Mesendoderm (in vitro differentiated cells): ENCODE results near the gene IGF2BP3.

Experiments used
- DNase-seq: peaks from one replicate; pipeline ENCODE4 v3.0.0; 2013
- H2AK5ac ChIP-seq: 2 replicates; pipeline ENCODE4 v1.6.1; 2013; ENCODE audit warnings: low read length, inconsistent platforms
- H2BK120ac ChIP-seq: 2 replicates; pipeline ENCODE4 v1.6.1; 2013; ENCODE audit warnings: low read depth, mild to moderate bottlenecking, low read length, moderate library complexity, mixed read lengths
- H2BK15ac ChIP-seq: replicated peaks from 2 replicates; pipeline ENCODE4 v1.6.1; 2013; ENCODE audit warnings: low read depth, mild to moderate bottlenecking, moderate library complexity
- H2BK5ac ChIP-seq: 2 replicates; pipeline ENCODE4 v1.6.1; 2013; ENCODE audit warnings: low read length, inconsistent platforms
- H3K18ac ChIP-seq: 2 replicates; pipeline ENCODE4 v1.6.1; 2013; ENCODE audit warnings: mild to moderate bottlenecking, low read length, mixed read lengths
- H3K23ac ChIP-seq: one replicate; pipeline ENCODE4 v1.6.1; 2013; ENCODE audit warnings: low read length
- H3K27ac ChIP-seq: 2 replicates; pipeline ENCODE4 v1.5.1; 2013; ENCODE audit warnings: low read depth, mild to moderate bottlenecking, inconsistent platforms, low read length, moderate library complexity
- H3K27me3 ChIP-seq: 2 replicates; pipeline ENCODE4 v1.6.1; 2013; ENCODE audit warnings: low read length, control low read depth, mild to moderate bottlenecking, inconsistent platforms; ENCODE audit not compliant: insufficient read depth, poor library complexity
- H3K36me3 ChIP-seq: 2 replicates; pipeline ENCODE4 v1.6.1; 2013; ENCODE audit warnings: low read length, inconsistent platforms; ENCODE audit not compliant: control insufficient read depth, insufficient read depth
- H3K4ac ChIP-seq: one replicate; pipeline ENCODE4 v1.6.1; 2013; ENCODE audit warnings: low read depth, mild to moderate bottlenecking, low read length, moderate library complexity
- H3K4me1 ChIP-seq: 2 replicates; pipeline ENCODE4 v1.6.1; 2013; ENCODE audit warnings: low read depth, low read length, inconsistent platforms; ENCODE audit not compliant: control insufficient read depth
- H3K4me2 ChIP-seq: 2 replicates; pipeline ENCODE4 v1.6.1; 2013; ENCODE audit warnings: low read length
- H3K4me3 ChIP-seq: 2 replicates; pipeline ENCODE4 v1.5.1; 2013; ENCODE audit warnings: mild to moderate bottlenecking, low read length
- H3K56ac ChIP-seq: one replicate; pipeline ENCODE4 v1.6.1; 2013; ENCODE audit warnings: low read length
- H3K79me1 ChIP-seq: 2 replicates; pipeline ENCODE4 v1.6.1; 2013; ENCODE audit warnings: low read length, inconsistent platforms
- H3K79me2 ChIP-seq: 2 replicates; pipeline ENCODE4 v1.6.1; 2013; ENCODE audit warnings: mild to moderate bottlenecking, low read length; ENCODE audit not compliant: control insufficient read depth, insufficient read depth
- H3K9ac ChIP-seq: 2 replicates; pipeline ENCODE4 v1.6.1; 2013; ENCODE audit warnings: low read length, inconsistent platforms
- H4K5ac ChIP-seq: one replicate; pipeline ENCODE4 v1.6.1; 2013; ENCODE audit warnings: low read length
- H4K8ac ChIP-seq: one replicate; pipeline ENCODE4 v1.6.1; 2013; ENCODE audit warnings: low read depth, mild to moderate bottlenecking, control low read depth, low read length, moderate library complexity
- WGBS: extraction: QIAGEN DNeasy Blood & Tissue Kit; methylation state at CpG from one replicate; pipeline ENCODE4 v1.1.7; 2013; ENCODE audit warnings: low lambda C conversion rate, missing lambda C conversion rate; ENCODE audit not compliant: insufficient coverage; ENCODE audit errors: extremely low coverage; 5-methylcytosine and 5-hydroxymethylcytosine counted together

Gene IGF2BP3

GRCh38 chr7:23471106-23471859 is 992 bp upstream of the IGF2BP3 start:
- peak overlapping the region; percentile 96 for H3K27ac ChIP-seq

DNA sequence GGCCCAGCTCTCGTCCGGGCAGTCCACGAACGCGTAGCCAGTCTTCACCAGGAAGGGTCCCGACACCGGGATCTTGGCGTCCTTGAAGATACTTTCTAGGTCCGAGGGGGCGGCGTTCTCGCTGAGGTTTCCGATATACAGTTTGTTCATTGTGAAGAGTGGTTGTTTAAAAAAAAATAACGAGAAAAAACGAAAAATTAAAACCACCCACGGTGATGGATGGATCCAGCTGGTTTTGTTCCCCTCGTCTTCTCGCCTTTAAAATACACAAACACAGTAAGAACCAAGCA is 385 bp downstream of the IGF2BP3 start:
- H3K4me2 ChIP-seq: peak overlapping the region; percentile 85
- peaks cover 6% of the 10 kb centered on the region for H3K79me1 ChIP-seq
- H3K79me2 ChIP-seq: peaks cover 46% of the 10 kb centered on the region
- no CpG with 5 or more reads among the region's 18 CpGs for WGBS
- H3K4me1 ChIP-seq: peaks cover 6% of the 10 kb centered on the region
- peak; percentile 45 for DNase-seq
- H4K8ac ChIP-seq: no peak overlapping the region
- peak overlapping the region; percentile 54 for H2BK5ac ChIP-seq
- H3K27me3 ChIP-seq: no peaks in the 10 kb centered on the region
- peak overlapping the region; percentile 96 for H2BK120ac ChIP-seq
- H3K23ac ChIP-seq: peak overlapping the region; percentile 72
- peak overlapping the region; percentile 96 for H3K27ac ChIP-seq
- no peaks in the 10 kb centered on the region for H3K36me3 ChIP-seq
- H3K18ac ChIP-seq: peak overlapping the region; percentile 100
- peak overlapping the region; percentile 82 for H3K4me3 ChIP-seq
- no peak overlapping the region for H2BK15ac ChIP-seq
- peak overlapping the region; percentile 96 for H3K4ac ChIP-seq
- H3K9ac ChIP-seq: peak overlapping the region; percentile 97
- H4K5ac ChIP-seq: no peak overlapping the region
- H2AK5ac ChIP-seq: no peak overlapping the region
- H3K56ac ChIP-seq: peak overlapping the region; percentile 97

More at GRCh38 chr7:23471106-23471859, 992 bp upstream of the IGF2BP3 start:
- peak overlapping the region; percentile 82 for H3K4me3 ChIP-seq
- H3K79me1 ChIP-seq: peaks cover 2% of the 10 kb centered on the region
- peak overlapping the region; percentile 97 for H3K56ac ChIP-seq
- H3K36me3 ChIP-seq: no peaks in the 10 kb centered on the region
- no peak overlapping the region for H4K5ac ChIP-seq
- no peak overlapping the region for H2AK5ac ChIP-seq
- H2BK5ac ChIP-seq: peak overlapping the region; percentile 82
- no peaks in the 10 kb centered on the region for H3K27me3 ChIP-seq
- peak overlapping the region; percentile 94 for H3K18ac ChIP-seq
- peaks cover 2% of the 10 kb centered on the region for H3K4me1 ChIP-seq
- DNase-seq: peak; percentile 97
- WGBS: no CpG with 5 or more reads among the region's 44 CpGs
- no peak overlapping the region for H2BK15ac ChIP-seq
- peaks cover 37% of the 10 kb centered on the region for H3K79me2 ChIP-seq
- peak overlapping the region; percentile 97 for H3K9ac ChIP-seq
- H4K8ac ChIP-seq: no peak overlapping the region
- peak overlapping the region; percentile 72 for H3K23ac ChIP-seq
- H3K4me2 ChIP-seq: peak overlapping the region; percentile 77
- peak overlapping the region; percentile 85 for H2BK120ac ChIP-seq
- H3K4ac ChIP-seq: peak overlapping the region; percentile 93

DNA sequence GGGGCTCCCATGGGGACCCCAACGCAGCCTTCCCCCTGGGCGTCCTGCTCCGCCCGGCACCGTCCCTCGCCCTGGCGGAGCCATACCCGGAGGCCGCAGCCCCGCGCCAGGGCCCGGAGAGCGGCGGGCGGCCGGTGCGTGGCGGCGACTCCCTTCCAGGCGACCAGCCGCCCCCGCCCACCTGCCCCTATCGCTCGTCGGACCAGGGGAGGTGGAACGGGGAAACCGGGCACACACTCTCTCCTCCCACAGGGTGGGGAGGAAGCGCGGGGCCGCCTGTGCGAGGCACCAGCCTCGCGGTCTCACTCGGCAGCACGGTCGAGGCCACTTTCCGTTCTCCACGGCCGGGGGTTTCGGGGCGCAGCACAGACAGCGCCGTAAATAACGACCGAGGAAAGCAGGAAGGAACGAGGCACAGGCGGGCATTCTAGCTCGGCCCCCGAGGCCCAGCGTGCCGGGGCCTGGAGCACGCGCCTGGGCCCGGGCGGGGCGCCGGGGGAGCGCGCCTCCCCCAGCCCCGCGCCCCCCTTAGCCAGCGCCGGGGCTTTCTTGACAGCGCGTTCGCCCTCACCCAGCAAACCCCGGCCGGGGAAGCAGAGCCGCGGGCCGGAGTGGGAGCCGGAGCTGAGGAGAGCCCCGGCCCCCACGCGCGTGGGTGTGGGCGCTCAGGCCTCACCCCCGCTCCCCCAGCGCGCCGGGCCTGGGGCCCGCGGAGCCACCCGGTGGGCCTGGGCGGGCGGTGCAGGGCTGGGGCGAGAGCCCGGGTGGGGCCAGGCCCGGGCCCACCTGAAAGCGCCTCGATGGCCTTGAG is 936 bp downstream of the IGF2BP3 start:
- Histone ChIP-seq H3K27ac (peak overlapping the region; percentile 96), H3K18ac (peak overlapping the region; percentile 100), H2BK15ac (no peak overlapping the region), H3K23ac (peak overlapping the region; percentile 97), H3K79me2 (peaks cover 47% of the 10 kb centered on the region), H3K56ac (peak overlapping the region; percentile 97), H3K36me3 (no peaks in the 10 kb centered on the region), H2BK5ac (peak overlapping the region; percentile 64), H3K79me1 (peaks cover 6% of the 10 kb centered on the region), H3K9ac (peak overlapping the region; percentile 97), H3K27me3 (no peaks in the 10 kb centered on the region), H3K4ac (peak overlapping the region; percentile 96), H4K5ac (no peak overlapping the region), H3K4me3 (peak overlapping the region; percentile 82), H3K4me1 (peaks cover 6% of the 10 kb centered on the region), H2AK5ac (peak overlapping the region; percentile 24), H3K4me2 (peak overlapping the region; percentile 85), H4K8ac (no peak overlapping the region), H2BK120ac (peak overlapping the region; percentile 96)
- WGBS: no CpG with 5 or more reads among the region's 91 CpGs
- peak; percentile 46 for DNase-seq

DNA sequence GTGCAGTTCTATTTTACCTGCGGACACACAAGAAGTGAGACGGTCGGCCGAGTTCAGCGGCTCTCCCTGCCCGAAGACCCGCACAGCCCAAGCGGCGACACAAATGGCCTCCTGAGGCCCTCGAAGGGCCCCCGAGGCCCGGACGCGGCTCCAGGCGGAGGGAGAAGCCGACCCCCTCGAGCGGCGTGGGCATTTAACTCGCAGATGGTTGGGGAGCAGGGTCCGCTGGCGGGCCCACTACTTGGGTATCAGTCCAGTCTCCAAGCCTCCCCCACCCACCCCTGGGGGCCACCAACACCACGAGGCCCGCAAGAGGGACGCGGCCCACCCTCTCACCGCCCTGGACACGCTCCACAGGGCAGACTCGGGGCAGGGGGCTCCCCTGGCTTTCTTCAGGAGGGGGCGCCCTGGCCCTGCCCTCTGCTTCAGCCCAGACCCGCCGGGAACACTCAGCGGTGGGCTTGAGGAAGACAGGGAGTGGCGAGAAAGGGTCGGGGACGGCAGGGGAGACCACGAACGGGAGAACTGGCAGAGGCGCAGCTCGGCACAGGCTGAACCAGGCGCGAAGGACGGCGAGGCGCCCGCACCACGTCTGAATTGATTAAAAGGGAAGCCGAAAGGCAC is 1.7 kb downstream of the IGF2BP3 start:
- Histone ChIP-seq H3K9ac (peak overlapping the region; percentile 97), H3K4ac (peak overlapping the region; percentile 96), H2BK5ac (peak overlapping the region; percentile 64), H3K79me1 (peaks cover 6% of the 10 kb centered on the region), H3K18ac (peak overlapping the region; percentile 100), H3K4me2 (peak overlapping the region; percentile 85), H3K4me3 (peak overlapping the region; percentile 82), H4K8ac (peak overlapping the region; percentile 68), H3K79me2 (peaks cover 50% of the 10 kb centered on the region), H2AK5ac (peak overlapping the region; percentile 24), H3K27me3 (no peaks in the 10 kb centered on the region), H3K56ac (peak overlapping the region; percentile 97), H2BK15ac (no peak overlapping the region), H4K5ac (no peak overlapping the region), H3K23ac (no peak overlapping the region), H3K4me1 (peaks cover 8% of the 10 kb centered on the region), H3K36me3 (no peaks in the 10 kb centered on the region), H3K27ac (peak overlapping the region; percentile 96), H2BK120ac (peak overlapping the region; percentile 40)
- WGBS: no CpG with 5 or more reads among the region's 48 CpGs
- peak; percentile 55 for DNase-seq

- Histone ChIP-seq H3K4me1 (peaks cover 6% of the 10 kb centered on the region), H3K27ac (peak overlapping the region; percentile 96), H2BK5ac (no peak overlapping the region), H4K8ac (no peak overlapping the region), H3K27me3 (no peaks in the 10 kb centered on the region), H2AK5ac (no peak overlapping the region), H3K79me2 (peaks cover 52% of the 10 kb centered on the region), H2BK120ac (no peak overlapping the region), H4K5ac (no peak overlapping the region), H3K9ac (peak overlapping the region; percentile 97), H3K56ac (peak overlapping the region; percentile 97), H2BK15ac (no peak overlapping the region), H3K23ac (no peak overlapping the region), H3K4me3 (peak overlapping the region; percentile 82), H3K79me1 (peaks cover 4% of the 10 kb centered on the region), H3K18ac (peak overlapping the region; percentile 100), H3K4me2 (peak overlapping the region; percentile 85), H3K36me3 (no peaks in the 10 kb centered on the region), H3K4ac (peak overlapping the region; percentile 96)
- no CpG with 5 or more reads among the region's 32 CpGs for WGBS
- peak; percentile 87 for DNase-seq
These were observed 2.3 kb downstream of the IGF2BP3 start for GRCh38 chr7:23467806-23468525.
